ENCODE data around the gene ADGB.

GRCh38 chr6:146803601-146804000 lies 204.8 kb downstream of the ADGB start:
- TF ChIP-seq CTCF (IDR thresholded peaks at IDR 0.05) = no peak
- TF ChIP-seq POLR2A (IDR thresholded peaks at IDR 0.05) = no peak
- no peak for TF ChIP-seq EP300 (IDR thresholded peaks at IDR 0.05)
- no peak for TF ChIP-seq POLR2AphosphoS5 (IDR thresholded peaks at IDR 0.05)
